Neural progenitor cell (in vitro differentiated cells): Measurements from ENCODE around the gene CEACAM5.

Source experiments
- EZH2 ChIP-seq: fragments of 200-600 bp; sonication (generic); IDR thresholded peaks from 2 replicates; pipeline ENCODE4 v1.6.1; 2017; ENCODE audit warnings: antibody characterized with exemption, mild to moderate bottlenecking, moderate library complexity
- EZH2phosphoT487 ChIP-seq: fragments of 200-600 bp; sonication (generic); IDR thresholded peaks from 2 replicates; pipeline ENCODE4 v1.6.1; 2017; ENCODE audit warnings: antibody characterized with exemption
- TF ChIP-seq, protein P1 (sequence below): fragments of 200-600 bp; sonication (generic); IDR thresholded peaks from 2 replicates; pipeline ENCODE4 v1.5.1; 2017; ENCODE audit warnings: antibody characterized with exemption, mild to moderate bottlenecking

GRCh38 chr19:41700381-41701195 is 7.8 kb upstream of the CEACAM5 start:
- TF ChIP-seq, protein P1, sequence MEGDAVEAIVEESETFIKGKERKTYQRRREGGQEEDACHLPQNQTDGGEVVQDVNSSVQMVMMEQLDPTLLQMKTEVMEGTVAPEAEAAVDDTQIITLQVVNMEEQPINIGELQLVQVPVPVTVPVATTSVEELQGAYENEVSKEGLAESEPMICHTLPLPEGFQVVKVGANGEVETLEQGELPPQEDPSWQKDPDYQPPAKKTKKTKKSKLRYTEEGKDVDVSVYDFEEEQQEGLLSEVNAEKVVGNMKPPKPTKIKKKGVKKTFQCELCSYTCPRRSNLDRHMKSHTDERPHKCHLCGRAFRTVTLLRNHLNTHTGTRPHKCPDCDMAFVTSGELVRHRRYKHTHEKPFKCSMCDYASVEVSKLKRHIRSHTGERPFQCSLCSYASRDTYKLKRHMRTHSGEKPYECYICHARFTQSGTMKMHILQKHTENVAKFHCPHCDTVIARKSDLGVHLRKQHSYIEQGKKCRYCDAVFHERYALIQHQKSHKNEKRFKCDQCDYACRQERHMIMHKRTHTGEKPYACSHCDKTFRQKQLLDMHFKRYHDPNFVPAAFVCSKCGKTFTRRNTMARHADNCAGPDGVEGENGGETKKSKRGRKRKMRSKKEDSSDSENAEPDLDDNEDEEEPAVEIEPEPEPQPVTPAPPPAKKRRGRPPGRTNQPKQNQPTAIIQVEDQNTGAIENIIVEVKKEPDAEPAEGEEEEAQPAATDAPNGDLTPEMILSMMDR, result no peak
- no peak for TF ChIP-seq EZH2phosphoT487
- no peak for TF ChIP-seq EZH2
